HG03575 (cell line): ENCODE results near the gene LRRC9.
A peak's percentile ranks its signal among the peaks of the same experiment; 100 is the strongest.
"Not testable (repeated sequence)": the region's sequence is repeated elsewhere in the genome, so short reads cannot be mapped to it uniquely, and the experiment has no call there.

Experiments used
- ATAC-seq: cut with Tn5 transposase; IDR thresholded peaks from one replicate; pipeline ENCODE4 v1.9.1; 2021; ENCODE audit not compliant: unreplicated experiment, insufficient number of reproducible peaks, low FRiP score; ENCODE audit errors: extremely low read depth

Gene LRRC9

GRCh38 chr14:60025571-60025970 lies 105.6 kb downstream of the LRRC9 start:
- ATAC-seq, result no peak

GRCh38 chr14:60035177-60035576 lies 115.2 kb downstream of the LRRC9 start:
- ATAC-seq, result no peak

- not testable (repeated sequence) for ATAC-seq
Measured at GRCh38 chr14:60047976-60048375, 128.0 kb downstream of the LRRC9 start.

GRCh38 chr14:60051721-60052221 lies 131.8 kb downstream of the LRRC9 start:
- ATAC-seq, result no peak

GRCh38 chr14:60058087-60058486 lies 138.1 kb downstream of the LRRC9 start:
- ATAC-seq, result no peak

- no peak for ATAC-seq
Measured at GRCh38 chr14:60061371-60061770, 141.4 kb downstream of the LRRC9 start.

- ATAC-seq, result no peak
Measured at GRCh38 chr14:60064491-60065072, 144.6 kb downstream of the LRRC9 start.

- no peak for ATAC-seq
Measured at GRCh38 chr14:60067882-60068281, 147.9 kb downstream of the LRRC9 start.

- no peak for ATAC-seq
Measured at GRCh38 chr14:60079723-60080122, 159.8 kb downstream of the LRRC9 start.

- ATAC-seq, result no peak
Measured at GRCh38 chr14:60085085-60085484, 165.1 kb downstream of the LRRC9 start.

- no peak for ATAC-seq
Measured at GRCh38 chr14:60085693-60086092, 165.7 kb downstream of the LRRC9 start.

GRCh38 chr14:60087668-60088067 lies 167.7 kb downstream of the LRRC9 start:
- ATAC-seq, result no peak

- ATAC-seq, result no peak
Measured at GRCh38 chr14:60089221-60089620, 169.3 kb downstream of the LRRC9 start.

GRCh38 chr14:60090864-60091519 lies 171.0 kb downstream of the LRRC9 start:
- ATAC-seq, result no peak

GRCh38 chr14:60091550-60092525 lies 171.9 kb downstream of the LRRC9 start, which contains the start of gene PCNX4:
TSS of gene PCNX4 (plus strand) at chr14:60091923. CDS start at chr14:60107639, 15,716 bp downstream.
- peak; percentile 81 for ATAC-seq

GRCh38 chr14:60092526-60092920 lies 172.6 kb downstream of the LRRC9 start:
- ATAC-seq, result no peak

GRCh38 chr14:60093080-60093479 lies 173.1 kb downstream of the LRRC9 start:
- ATAC-seq, result no peak

GRCh38 chr14:60093606-60094005 lies 173.7 kb downstream of the LRRC9 start:
- ATAC-seq, result no peak

GRCh38 chr14:60094306-60094897 lies 174.5 kb downstream of the LRRC9 start:
- no peak for ATAC-seq
